ENCODE measurements around the gene ETFB.
"Not testable (repeated sequence)": the region's sequence is repeated elsewhere in the genome, so short reads cannot be mapped to it uniquely, and the experiment has no call there.

ETFB gene

GRCh38 chr19:51365965-51366388 lies at the start of gene ETFB:
TSS of gene ETFB (minus strand) at chr19:51366388. CDS start at chr19:51366326, 62 bp downstream.
- DNase-seq: no peak

DNA sequence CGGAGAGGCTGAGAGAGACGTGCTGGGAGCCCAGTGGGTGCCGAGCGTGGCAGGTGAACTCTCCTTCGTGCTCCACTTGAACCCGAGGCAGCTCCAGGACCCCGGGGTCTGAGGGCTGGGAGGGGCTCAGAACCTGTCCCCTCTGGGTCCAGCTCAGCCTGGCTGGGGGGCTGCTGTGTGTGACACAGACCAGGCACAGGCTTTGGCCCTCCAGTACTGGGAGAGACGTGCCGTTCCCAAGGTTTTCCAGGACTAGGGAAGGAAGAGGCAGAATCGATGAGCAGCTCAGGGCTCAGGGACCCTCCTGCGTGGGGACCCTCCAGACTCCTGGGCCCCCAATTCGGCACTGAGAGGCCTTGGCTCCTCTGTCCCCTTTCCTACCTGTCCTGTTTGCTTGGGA lies 49.0 kb upstream of the ETFB start:
- DNase-seq: no peak
- TF ChIP-seq POLR2A (IDR thresholded peaks at IDR 0.05; ENCODE audit: low read length): no peak
- no peak for TF ChIP-seq GATA1 (IDR thresholded peaks at IDR 0.05; ENCODE audit: low read depth, low read length)

More at GRCh38 chr19:51365965-51366388, at the start of gene ETFB:
- TF ChIP-seq GATA1 (IDR thresholded peaks at IDR 0.05; ENCODE audit: low read depth, low read length) (no peak), POLR2A (IDR thresholded peaks at IDR 0.05; ENCODE audit: low read length) (peak; percentile 78)

DNA sequence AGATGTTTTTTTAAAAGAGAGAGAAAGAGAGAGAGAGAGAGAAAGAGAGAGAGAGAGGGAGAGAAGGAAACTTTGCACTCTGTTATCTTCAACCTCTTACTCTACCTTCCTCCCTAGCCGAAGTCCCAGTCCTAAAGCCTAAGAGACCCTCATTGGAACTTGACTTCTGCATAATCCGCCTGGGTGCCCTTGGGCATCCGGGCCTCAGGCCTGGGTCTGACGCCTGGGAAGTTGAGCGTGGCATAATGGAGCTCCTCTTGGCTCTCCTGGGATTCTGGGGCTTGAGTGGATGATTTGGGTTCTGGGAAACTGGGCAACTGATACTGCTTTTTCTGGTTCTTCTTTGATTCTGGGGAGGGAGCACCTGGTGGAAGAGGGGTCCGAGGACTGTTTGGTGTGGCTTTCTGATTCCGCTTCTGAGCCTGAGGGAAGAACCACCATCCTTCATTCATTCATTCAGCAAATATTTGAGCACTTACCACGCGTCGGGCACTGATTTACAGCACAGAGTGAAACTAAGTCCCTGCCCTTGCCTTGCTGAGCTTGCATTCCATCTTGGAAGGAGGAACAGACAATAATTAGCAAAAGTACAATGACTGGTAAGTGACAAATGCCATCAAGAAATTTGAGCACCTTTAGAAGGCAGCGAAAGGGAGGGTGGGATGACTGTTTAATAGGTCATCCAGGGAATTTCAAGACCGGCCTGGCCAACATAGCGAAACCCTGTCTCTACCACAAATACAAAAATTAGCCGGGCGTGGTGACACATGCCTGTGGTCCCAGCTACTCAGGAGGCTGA lies 45.0 kb upstream of the ETFB start:
- TF ChIP-seq POLR2A (IDR thresholded peaks at IDR 0.05; ENCODE audit: low read length) (no peak), GATA1 (IDR thresholded peaks at IDR 0.05; ENCODE audit: low read depth, low read length) (no peak)
- DNase-seq: no peak

GRCh38 chr19:51407511-51408131 lies 41.4 kb upstream of the ETFB start:
- DNase-seq: peak; percentile 49 to 71
- TF ChIP-seq POLR2A (IDR thresholded peaks at IDR 0.05; ENCODE audit: low read length): no peak
- TF ChIP-seq GATA1 (IDR thresholded peaks at IDR 0.05; ENCODE audit: low read depth, low read length): no peak

DNA sequence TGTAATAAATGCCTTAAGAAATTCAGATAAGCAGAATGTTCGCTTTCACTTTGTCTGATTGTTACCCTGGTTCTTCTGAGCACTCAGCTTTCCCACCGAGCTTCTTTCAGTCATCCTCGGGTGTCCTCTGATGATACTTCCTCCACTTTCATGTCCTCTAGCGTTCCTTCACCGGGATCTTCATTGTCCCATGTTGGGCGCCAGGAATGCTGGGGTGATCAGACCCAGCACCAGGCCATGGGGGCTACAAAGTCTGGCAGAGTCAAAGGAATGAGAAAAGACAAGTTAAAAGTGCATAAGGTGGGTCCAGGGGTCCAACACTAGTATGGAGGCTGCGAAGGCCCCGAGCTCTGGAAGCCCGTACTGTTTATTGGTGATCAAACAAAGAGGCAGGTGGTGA lies 35.9 kb upstream of the ETFB start:
- TF ChIP-seq GATA1 (IDR thresholded peaks at IDR 0.05; ENCODE audit: low read depth, low read length) (no peak), POLR2A (IDR thresholded peaks at IDR 0.05; ENCODE audit: low read length) (no peak)
- DNase-seq: no peak

- not testable (repeated sequence) for DNase-seq
These were observed 33.7 kb upstream of the ETFB start for GRCh38 chr19:51399936-51400335.

DNA sequence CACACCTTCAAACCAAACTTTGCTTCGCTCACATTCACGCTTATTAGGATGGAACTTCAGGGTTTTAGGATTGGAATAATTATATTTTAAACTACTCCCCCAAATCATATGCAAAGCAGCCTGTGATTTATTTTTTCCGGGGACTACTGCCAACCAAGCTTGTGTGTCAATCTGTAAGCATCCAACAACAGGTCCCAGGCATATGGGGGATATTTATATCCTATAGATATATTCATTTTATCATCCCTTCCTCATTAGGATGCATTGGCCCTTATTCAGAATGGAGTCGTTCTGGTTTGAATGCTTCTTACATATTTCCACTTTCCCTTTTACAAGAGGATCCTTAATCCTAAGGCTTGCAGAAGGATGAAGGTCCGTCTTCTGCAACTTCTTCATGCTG lies 33.0 kb upstream of the ETFB start:
- DNase-seq: no peak
- TF ChIP-seq GATA1 (IDR thresholded peaks at IDR 0.05; ENCODE audit: low read depth, low read length) (no peak), POLR2A (IDR thresholded peaks at IDR 0.05; ENCODE audit: low read length) (no peak)

DNA sequence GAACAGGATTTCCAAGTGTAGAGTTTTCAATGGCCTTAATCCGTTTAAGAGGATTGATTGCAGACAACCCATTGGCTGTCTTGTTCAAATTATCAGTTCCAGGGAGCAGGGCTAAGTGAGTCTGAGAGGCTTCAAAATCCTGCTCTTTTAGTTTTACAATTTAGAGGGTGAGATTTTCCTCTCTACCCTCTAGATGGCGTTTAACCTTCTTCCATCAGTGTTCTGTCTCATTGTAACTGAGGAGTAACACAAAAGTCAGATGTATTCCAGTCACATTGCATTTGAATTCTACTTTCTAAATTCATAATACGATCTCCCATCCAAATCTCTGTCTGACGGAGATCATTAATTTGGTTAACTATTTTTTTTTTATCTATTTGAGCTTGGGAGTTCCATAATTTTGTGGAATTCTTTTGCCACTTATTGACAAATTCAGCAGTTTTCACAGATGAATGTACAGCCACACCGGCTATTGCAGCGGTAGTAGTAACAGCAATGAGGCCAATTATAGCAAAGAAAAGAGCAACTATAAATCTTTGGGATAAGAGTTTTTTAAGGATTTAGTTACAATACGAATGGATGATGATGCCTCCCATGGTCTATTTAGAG lies 32.0 kb upstream of the ETFB start:
- DNase-seq: peak; percentile 26 to 43
- TF ChIP-seq POLR2A (IDR thresholded peaks at IDR 0.05; ENCODE audit: low read length) (no peak), GATA1 (IDR thresholded peaks at IDR 0.05; ENCODE audit: low read depth, low read length) (no peak)

DNA sequence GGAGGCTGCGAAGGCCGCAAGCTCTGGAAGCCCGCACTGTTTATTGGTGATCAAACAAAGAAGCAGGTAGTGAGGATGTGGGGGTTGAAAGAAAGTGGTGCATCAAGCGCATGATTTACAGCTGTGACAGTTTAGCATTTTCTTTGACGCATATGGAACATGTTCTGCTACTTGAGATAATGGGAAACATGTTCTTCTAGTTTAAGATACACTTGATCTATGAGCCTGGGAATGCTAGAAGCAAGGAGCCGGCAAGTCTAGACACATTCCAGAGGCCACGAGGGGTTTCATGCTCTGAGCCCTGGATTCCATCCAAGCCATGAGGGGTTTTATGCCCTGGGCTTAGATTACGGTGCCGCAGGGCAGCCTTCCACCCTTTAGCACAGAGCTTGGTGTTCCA lies 31.3 kb upstream of the ETFB start:
- not testable (repeated sequence) for DNase-seq

DNA sequence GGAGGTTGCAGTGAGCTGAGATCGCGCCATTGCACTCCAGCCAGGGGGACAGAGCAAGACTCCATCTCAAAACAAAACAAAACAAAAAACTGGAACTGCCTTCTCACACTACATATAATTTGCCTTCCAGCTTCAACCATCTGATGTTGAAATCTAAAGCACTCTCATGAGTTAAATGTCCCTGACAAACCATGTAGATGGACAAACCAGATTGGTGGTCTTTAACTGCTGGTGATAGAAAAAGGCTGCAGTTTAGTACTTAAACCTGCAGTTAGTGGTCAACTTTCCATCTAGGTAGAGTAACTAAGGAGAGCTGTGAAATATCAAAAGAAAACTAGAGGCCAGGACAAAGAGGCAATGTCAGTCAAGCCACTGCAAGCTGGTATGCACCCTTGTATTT lies 30.0 kb upstream of the ETFB start:
- no peak for DNase-seq
- TF ChIP-seq POLR2A (IDR thresholded peaks at IDR 0.05; ENCODE audit: low read length): no peak
- TF ChIP-seq GATA1 (IDR thresholded peaks at IDR 0.05; ENCODE audit: low read depth, low read length): no peak

- peak; percentile 98 to 99 for DNase-seq
- TF ChIP-seq POLR2A (IDR thresholded peaks at IDR 0.05; ENCODE audit: low read length): peak; percentile 89
- no peak for TF ChIP-seq GATA1 (IDR thresholded peaks at IDR 0.05; ENCODE audit: low read depth, low read length)
These were observed 28.1 kb upstream of the ETFB start for GRCh38 chr19:51394050-51394836.

DNA sequence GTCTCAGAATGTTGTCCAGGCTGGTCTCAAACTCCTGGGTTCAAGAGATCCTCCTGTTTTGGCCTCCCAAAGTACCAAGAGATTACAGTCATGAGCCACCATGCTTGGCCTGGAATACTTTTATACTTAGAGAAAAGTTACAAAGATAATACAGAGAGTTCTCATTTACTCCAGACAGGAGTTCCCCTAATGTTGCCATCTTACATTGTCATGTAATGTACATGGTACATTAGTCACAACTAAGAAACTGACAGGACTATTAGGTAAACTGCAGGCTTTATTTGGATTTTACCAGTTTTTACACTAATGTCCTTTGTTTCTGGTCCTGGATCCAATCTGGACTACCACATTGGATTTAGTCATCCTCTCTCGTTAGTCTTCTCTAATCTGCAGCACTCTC lies 26.5 kb upstream of the ETFB start:
- no peak for TF ChIP-seq GATA1 (IDR thresholded peaks at IDR 0.05; ENCODE audit: low read depth, low read length)
- DNase-seq: no peak

GRCh38 chr19:51391073-51391611 lies 25.0 kb upstream of the ETFB start:
- DNase-seq: no peak
- TF ChIP-seq GATA1 (IDR thresholded peaks at IDR 0.05; ENCODE audit: low read depth, low read length) (no peak), POLR2A (IDR thresholded peaks at IDR 0.05; ENCODE audit: low read length) (no peak)

DNA sequence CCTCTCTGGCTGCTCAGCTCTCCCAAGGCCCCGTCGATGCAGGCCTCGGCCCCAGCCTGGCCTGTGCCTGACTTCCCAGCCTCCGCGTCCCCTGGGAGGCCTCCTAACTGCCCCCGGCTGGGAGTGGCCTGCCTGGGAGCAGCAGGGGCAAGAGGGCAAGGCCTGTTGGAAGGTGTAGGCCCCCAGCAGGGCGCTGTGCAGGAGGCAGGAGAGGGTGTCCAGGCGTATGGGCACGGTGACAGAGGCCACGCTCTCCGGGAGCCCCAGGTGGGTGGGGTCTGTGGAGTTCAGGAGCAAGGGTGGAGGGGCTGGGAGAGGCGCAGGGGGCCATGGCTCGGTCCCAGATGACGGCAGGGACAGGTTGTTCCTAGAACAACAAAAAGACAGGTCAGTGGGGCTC lies 23.0 kb upstream of the ETFB start:
- TF ChIP-seq GATA1 (IDR thresholded peaks at IDR 0.05; ENCODE audit: low read depth, low read length): no peak
- no peak for TF ChIP-seq POLR2A (IDR thresholded peaks at IDR 0.05; ENCODE audit: low read length)
- no peak for DNase-seq

Data from erythroblast (primary cell).